Activated effector memory CD4-positive, alpha-beta T cell treated with anti-CD3 and anti-CD28 coated beads, Interleukin-2, amount 50 U/mL, for 16 hours (primary cell): ENCODE measurements around the gene MIOX.

Experiments
- DNase-seq: peaks from one replicate; pipeline ENCODE4 v3.0.0-alpha.2; 2020

MIOX gene

DNA sequence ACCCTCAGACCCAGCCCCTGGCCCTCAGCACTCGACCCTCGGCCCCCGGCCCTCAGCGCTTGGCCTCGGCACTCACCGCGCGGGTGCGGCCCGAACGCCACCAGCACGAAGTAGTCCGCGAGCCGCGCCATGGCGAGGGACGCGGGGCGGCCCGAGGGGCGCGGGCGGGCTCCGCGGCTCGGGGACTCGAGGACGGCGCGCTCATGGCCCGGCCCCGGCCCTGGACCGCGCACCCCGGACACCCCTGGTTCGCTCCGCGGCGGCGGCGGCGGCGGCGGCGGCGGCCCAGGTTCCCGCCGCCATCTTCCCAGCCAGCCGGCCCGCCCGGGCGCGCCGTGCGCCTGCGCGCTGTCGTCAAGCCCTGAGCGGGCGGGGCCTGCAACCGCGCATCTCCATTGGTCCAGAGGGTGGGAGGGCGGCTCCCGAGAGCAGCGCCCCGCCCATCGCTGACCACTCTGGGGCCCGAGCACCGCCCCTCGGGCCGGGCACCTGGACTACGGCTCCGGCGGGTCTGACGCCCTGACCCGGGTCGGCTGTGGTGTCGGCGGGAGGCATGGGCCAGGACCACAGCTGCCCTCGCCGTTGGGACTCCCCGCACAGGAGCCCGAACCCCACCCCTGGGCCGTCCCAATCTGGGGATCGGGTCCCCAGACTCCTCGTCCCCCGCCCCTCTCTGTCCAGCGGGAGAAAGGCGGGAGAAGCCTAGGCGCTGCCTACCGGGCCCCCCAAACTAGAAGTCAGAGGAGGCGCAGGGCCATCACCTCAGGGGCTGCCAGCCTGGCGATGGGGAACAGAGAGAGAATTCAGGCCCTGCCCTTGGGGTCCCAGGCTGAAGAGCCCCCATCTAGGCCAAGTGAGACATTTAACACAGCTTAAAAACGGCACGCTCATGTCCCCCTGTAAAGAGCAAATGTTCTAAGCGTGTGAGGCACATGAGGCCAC, 11.7 kb upstream of the MIOX start, which contains the start of gene SBF1:
SBF1 (minus strand) TSS at position 326 of the 942 bp plus-strand sequence; CDS start at position 131, 195 bp downstream.
- peak; percentile 97 for DNase-seq

DNA sequence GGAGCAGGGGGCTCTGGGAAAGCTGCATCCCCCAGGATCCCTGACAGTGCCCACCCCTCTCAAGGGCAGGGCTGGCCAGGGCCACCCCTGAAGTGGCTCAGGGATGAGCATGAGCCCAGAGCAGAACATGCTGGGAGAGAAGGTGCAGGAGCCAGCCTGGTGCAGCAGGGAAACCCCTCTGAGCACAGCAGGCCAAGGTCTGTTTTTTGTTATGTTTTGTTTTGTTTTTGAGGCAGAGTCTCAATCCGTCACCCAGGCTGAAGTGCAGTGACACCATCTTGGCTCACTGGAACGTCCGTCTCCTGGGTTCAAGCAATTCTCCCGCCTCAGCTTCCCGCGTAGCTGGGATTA, 11.0 kb upstream of the MIOX start:
- no peak for DNase-seq

DNA sequence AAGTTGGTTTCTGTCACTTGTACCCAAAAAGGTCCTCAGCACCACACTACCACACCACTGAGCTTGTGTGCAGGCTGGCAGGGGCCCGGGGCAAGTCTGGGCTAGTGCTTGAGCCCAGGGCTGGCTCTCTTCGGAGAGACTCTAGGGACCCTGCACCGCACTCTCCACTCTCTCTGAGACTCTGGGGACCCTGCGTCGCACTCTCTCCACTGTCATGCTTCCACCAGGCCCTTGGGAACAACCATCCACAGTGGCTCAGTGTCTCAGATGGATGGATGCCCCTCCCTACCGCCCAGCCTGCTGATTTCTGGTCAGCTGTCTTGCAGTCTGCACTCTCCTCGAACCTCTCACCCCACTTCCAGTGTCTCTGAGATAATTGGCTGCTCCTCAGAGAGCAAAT, 9.8 kb upstream of the MIOX start:
- no peak for DNase-seq

DNA sequence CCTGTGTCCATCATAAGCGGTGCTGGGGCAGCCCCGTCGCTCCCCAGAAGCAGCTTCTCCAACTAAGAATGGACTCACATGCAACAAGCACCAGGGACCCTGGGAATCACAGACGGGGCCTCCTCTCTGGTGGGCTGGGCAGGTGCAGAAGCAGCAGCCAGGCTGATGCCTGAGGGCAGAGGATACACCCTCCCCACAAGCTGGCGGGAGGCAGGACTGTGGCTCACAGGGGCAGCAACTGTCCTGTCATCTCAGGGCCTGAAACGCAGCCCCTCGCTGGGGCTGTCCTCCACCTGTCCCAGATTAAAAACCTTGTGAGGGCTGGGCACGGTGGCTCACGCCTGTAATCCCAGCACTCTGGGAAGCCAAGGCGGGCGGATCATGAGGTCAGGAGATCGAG, 8.7 kb upstream of the MIOX start:
- DNase-seq = no peak

DNA sequence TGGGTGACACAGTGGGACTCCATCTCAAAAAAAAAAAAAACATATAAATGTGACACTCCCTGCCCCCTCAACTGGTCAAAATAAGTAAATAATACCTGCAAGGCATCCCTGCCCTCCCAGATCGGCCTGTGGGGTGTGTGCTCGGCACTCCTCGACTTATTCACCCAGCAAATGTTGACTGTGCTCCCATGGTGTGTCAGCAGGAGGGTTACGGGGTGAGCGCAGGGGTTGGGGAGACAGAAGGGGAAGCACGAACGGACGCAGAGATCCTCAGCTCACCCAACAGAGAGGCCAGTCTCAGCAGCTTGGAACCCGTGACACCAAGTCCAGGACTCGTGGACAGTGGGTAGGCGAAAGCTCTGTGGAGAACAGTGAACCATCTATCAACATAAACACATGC, 6.9 kb upstream of the MIOX start:
- no peak for DNase-seq

DNA sequence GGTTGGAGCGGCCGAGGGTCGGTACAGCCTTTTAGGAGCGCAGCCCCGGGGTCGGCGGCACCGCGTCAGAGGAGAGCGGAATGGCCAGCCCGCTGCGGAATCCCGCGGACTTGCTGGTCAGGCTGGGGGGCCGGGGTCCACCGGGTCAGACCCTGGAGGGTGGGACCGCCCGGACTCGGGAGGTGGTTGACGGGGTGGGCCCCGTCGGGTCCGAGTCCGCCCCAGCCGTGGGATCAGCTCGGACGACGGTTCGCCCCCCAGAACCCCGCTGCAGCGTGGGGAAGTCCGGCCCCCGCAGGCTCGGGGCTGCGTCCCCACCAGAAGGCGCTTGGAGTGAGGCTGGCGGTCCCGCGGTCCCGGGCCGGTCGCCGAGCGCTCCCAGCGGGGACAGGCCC, 5.6 kb upstream of the MIOX start:
- DNase-seq = no peak

DNA sequence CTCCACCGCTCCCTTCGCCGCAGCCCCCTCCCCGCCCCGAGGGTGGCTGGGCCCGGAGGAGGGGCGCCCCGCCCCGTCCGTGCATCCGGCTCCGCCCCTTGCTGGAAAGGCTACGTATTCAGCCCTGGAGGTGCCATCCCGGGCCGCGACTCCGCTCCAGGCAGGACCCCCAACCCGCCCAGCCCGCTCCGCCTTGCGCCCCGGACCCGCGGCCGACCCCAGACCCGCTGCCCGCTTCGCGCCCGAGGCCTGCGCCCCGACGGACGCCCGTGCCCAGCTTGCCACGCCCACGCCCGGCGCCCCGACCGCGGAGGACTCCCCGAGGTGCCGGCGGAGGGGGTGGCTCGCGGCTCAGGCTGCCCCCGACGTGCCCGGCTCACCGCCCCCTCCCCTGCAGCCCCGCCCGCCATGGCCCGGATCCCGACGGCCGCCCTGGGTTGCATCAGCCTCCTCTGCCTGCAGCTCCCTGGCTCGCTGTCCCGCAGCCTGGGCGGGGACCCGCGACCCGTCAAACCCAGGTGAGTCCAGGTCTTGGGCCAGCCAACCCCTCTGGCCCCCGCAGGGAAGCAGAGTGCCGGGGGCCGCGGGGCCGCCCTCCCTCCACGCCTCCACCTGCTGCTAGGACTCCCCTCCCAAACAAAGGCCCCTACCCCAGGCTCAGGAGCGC, 5.1 kb upstream of the MIOX start, which contains the start of gene ADM2:
ADM2 (plus strand) TSS at position 104 of the 667 bp plus-strand sequence; CDS start at position 409, 305 bp downstream.
- DNase-seq = peak; percentile 90

DNA sequence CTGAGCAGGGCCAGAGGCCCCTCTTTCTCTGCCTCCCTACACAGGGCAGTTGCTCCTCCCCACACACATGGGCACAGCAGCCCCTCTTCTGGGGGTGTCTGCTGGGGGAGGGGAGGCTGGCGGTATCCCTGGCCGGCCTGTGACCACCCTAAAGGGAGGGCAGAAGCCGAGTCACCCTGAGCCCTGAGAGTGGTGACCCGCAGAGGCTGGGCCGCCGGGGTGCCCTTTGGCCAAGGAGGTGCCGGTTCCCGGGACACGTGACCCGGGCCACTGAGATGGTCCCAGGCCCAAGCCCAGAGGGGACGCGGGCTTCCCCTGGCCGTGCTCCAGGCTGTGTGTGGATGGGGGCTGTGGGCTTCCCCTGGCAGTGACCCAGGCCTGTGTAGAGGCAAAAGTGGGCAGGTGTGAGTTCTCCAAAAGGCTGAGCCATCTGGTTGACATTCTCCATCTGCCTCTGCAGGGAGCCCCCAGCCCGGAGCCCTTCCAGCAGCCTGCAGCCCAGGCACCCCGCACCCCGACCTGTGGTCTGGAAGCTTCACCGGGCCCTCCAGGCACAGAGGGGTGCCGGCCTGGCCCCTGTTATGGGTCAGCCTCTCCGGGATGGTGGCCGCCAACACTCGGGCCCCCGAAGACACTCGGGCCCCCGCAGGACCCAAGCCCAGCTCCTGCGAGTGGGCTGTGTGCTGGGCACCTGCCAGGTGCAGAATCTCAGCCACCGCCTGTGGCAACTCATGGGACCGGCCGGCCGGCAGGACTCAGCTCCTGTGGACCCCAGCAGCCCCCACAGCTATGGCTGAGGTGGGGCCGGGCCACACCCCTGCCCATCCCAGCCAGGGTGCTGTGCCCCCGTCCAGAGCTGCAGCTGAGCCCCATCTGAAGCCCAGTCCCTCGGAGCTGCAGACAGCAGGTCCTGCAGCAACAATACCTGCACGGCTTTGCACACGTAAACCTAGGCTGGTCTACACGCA, 4.3 kb upstream of the MIOX start:
- DNase-seq = no peak

DNA sequence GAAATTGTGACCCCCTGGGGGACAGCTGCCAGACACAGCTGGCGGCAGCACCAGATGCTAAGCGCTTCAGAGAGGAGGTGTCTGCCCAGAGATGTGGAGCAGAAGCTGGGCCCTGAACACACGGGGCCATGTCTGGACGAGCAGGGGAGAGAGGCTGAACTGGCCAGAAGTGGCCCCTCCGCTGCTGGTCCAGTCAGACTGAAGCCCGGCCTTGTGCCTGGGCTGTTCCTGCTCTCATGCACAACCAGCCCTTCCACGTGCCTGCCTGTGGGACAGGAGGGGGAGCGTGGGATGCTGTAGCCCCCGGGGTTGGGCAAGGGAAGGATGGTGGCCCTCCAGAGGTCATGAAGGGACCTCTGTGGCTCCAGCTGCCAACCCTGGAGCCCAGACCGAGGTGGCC, 3.6 kb upstream of the MIOX start:
- DNase-seq = no peak

DNA sequence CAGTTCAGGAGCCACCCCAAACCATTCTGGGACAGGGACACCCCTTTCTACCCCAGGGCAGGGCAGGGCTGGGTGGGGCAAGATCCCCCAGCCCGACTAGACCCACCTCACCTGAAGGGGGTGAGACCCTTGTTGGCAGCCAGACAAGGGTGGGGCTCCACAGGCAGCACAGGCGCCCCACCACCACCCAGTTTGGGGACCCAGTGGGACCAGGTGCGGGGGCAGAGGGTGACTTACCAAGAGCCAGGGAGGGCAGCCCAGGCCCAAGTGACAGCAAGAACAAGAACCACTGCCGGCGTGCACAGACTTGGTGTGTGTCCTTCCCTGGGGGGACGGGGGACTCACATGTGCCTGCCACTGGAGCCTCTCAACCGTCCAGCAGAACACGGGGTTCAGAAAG, 3.1 kb upstream of the MIOX start:
- no peak for DNase-seq

DNA sequence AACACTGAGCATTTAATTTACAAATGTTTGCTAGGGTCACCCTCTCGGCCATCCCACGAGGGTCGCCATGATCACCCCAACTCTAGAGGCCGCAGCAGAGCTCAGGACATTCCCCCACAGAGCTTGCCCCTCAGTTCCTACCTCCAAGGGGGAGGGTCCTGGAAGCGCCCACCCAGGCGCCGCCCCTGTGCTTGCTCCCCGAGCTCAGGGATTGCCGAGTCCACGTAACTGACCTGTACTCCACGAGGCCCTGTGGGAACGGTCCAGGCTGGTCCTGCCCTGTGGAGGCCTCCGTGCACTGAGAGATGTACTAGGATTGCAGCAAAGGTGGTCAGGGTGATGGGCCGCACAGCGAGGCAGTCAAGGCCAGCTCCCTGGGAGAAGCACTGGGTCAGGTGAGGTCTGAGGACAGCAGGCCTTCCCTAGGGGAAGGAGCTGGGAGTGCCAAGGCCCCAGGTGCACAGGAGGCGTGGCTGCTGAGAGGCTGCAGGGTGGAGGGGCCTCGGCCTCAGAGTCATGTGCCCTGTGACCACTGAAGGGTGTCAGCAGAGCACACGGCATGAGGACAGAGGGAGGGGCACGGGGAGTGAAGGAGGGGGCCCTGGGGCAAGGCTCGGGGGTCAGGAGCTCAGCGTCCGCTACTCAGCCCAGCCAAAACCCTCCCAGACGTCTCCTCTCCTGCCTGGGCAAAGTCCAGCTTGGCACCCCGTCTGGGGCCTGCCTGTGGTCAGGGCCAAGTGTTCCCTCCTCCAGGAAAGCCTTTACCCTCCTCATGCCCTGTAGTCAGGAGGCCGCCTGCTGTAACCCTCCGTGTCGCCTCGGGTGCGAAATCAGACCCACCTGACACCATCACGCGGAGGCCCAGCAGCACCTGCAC, 2.4 kb upstream of the MIOX start:
- no peak for DNase-seq

DNA sequence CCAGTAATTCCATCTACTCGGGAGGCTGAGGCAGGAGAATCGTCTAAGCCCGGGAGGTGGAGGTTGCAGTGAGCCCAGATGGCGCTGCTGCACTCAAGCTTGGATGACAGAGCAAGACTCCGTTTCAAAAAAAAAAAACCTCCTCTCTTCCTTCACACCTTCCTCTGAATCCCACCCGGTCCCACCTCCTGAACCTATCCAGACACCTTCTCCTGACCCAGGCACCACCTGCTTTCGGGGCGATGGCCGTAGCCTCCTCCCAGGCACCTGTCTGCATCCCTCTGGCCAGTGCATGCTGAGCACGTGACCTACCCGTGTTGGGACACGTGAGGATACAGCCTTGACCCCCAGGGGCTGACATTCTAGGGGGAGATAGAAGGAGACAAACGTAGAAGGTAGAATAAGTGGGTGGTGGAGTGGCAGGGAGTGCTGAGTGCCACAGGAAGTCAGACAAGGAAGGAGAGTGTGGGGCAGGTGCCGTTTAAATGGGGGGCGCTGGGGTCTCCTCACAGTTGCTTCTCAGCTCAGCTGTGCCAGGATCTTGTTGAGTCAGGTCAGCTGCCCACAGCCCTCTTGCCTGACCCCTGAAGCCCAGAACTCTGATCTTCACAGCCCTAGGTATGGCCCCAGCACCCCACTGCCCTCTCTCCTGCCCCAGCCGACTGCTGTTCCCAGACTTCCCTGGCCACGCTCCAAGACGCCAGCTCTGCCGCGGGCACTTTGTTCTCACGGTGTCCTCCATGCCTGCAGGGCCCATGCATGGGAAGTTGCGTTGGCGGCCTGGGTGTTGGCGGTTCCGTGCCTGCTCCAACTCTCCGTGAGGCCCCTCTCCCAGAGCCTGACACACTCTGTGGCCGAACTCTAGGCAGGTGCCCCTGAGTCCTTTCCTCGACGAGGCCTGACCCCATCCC, 1.2 kb upstream of the MIOX start:
- no peak for DNase-seq

DNA sequence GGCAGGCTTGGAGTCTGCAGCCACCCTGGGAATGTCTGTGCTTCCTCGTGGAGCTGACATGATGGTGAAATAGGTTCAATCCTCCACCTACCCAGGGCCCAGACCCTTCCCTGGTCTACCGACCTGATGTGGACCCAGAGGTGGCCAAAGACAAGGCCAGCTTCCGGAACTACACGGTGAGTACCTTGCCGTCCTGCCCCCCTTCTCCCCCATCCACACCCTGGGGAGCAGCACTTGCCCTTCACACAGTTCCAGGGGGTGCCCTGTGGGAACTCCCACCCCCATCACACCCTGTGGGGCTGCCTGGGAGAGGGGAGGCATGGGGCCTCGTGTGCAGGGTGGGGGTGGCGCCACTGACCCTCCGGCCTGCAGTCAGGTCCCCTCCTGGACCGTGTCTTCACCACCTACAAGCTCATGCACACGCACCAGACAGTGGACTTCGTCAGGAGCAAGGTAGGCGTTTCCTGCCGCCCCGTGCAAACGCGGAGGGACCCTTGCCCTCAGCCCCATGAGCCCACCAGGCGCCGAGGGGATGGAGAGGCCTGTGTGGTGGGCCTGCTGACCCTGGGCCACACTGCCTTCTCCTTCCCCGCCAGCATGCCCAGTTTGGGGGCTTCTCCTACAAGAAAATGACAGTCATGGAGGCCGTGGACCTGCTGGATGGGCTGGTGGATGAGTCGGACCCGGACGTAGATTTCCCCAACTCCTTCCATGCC, 789 bp downstream of the MIOX start:
- no peak for DNase-seq

DNA sequence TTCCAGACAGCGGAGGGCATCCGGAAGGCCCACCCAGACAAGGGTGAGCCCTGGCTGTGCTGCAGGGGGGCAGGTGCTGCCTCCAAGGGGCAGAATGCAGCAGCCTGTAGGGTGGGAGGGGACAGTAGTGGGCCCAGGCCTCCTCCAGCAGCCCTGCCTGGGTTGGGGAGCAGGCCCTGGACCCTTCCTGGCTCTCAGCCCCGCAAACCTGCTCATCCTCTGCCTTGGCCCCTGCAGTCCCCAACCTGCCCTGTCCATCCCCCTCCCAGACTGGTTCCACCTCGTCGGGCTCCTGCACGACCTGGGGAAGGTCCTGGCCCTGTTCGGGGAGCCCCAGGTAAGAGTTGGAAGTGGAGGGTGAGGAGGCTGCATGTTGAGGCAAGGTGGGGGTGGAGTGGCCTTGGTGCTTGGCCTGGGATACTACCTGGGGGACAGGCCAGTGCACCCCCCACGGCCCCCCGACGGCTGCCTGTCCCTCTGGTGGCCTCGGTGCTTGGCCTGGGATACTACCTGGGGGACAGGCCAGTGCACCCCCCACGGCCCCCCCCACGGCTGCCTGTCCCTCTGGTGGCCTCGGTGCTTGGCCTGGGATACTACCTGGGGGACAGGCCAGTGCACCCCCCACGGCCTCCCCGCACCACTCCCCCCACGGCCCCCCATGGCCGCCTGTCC, 1.5 kb downstream of the MIOX start:
- DNase-seq = no peak

DNA sequence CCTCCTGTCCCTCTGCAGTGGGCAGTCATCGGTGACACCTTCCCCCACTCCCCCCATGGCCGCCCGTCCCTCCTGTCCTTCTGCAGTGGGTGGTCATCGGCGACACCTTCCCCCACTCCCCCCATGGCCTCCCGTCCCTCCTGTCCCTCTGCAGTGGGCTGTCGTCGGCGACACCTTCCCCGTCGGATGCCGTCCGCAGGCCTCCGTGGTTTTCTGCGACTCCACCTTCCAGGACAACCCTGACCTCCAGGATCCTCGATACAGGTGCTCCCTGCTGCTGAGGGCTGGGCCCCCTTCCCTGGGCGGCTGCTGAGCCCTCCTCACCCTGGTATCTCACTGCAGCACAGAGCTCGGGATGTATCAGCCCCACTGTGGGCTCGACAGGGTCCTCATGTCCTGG, 2.2 kb downstream of the MIOX start:
- DNase-seq = no peak

DNA sequence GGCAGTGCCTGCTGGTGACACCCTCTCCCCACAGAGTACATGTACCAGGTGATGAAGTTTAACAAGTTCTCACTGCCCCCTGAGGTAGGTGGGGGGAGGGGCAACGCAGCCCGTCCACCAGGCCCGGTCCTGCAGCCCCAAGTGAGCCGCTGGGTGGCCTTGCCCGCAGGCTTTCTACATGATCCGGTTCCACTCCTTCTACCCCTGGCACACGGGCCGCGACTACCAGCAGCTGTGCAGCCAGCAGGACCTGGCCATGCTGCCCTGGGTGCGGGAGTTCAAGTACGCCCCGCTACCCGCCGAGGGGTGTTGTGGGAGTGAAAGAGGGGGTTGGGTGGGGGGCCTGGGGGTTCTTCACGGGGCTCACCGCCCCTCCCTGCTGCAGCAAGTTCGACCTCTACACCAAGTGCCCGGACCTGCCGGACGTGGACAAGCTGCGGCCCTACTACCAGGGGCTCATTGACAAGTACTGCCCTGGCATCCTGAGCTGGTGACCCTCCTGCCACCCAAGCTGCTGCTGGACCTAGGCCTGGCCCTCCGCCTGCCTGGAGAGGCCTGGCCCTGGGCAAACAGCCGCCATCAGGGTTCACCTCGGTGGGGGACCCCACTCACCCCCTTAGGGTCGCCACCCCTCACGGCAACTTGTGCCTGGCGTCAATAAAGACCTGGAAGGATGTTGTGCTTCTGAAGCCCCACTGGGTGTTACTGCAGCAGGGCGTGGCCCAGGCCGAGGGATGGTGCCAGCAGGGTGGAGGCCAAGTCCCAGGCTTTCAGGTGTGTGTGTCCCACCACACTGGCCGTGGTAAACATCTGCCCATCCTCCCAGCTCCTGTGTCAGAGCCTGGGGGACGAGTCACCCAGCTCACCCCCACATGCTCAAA, 2.9 kb downstream of the MIOX start:
- DNase-seq = no peak

DNA sequence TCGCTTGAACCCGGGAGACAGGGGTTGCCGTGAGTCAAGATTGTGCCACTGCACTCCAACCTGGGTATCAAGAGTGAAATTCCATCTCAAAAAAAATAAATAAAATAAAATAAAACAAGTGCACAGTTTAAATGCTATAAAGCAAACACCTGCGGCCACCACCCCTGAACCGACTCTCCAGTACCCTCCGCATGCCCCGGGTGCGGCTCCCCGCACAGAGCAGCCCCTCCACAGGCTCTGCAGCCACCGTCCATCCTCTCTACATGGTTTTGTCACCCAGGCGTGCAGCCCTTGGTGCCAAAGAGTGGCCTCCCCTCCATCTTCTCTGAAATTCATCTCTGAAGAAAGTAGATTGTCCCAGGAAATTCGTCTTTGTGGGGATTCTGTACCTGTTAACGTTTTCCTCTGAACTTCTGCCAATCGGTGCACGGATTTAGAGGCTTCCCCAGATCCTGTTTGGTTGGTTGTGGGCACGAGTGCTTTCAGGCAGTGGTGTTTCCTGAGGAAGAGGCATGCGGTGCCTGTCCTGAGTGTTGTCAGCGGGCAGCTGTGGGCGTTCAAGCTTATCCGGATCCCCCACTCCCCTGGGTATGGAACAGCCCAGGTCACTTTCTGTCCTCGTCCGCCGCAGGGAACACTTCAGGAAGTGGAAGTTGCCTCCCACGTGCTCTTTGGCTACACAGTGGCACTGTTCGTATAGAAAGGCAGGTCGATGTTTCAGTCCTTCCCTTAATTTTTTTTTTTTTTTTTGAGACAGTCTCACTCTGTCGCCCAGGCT, 4.1 kb downstream of the MIOX start:
- DNase-seq = no peak

DNA sequence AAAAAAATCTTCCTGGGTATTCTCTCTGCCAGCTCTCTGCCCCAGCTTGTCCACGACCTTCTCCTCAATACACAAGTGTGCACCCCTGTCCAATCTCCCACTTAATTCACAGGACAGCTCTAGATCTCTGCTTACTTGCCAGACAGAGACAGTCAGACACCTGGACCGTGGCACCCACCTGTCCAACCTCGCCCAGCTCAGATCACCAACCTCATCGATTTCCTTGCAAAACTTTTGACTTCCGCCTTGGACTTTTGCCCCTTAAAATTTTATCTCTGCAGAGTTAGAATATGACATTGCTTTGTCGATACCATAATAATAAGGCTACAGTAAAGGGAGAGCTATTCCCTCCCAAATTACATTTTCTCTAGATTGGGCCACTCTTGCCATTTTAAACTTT, 10.4 kb downstream of the MIOX start:
- no peak for DNase-seq
